ENCODE data around the gene ALOX5AP.
A peak's percentile ranks its signal among the peaks of the same experiment; 100 is the strongest.

Gene ALOX5AP

GRCh38 chr13:30714629-30715371 is 20.5 kb upstream of the ALOX5AP start:
- no peak for DNase-seq (ENCODE audit: low spot score)

- DNase-seq (ENCODE audit: low spot score): no peak
Measured at GRCh38 chr13:30715372-30715756, 20.0 kb upstream of the ALOX5AP start.

DNA sequence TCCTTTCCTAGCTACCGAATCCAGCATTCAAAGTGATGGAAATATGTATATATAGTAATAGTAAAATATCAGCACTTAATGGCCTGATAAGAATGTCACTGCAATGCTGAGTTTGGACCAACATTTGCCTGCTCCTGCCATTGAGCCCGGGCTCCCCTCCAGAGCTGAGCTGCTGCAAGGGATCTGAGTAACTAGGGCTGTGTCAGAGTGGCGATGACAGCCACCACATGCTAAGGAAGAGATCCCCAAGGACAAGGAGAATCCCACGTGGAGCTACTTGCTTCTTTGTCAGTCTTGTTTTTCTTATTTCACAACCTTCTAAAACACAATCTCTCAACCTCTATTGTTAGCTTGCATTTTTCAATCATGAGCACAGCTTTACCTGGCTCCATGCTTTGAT is 19.5 kb upstream of the ALOX5AP start:
- DNase-seq (ENCODE audit: low spot score): no peak

- DNase-seq (ENCODE audit: low spot score): no peak
Measured at GRCh38 chr13:30718661-30719524, 16.4 kb upstream of the ALOX5AP start.

DNA sequence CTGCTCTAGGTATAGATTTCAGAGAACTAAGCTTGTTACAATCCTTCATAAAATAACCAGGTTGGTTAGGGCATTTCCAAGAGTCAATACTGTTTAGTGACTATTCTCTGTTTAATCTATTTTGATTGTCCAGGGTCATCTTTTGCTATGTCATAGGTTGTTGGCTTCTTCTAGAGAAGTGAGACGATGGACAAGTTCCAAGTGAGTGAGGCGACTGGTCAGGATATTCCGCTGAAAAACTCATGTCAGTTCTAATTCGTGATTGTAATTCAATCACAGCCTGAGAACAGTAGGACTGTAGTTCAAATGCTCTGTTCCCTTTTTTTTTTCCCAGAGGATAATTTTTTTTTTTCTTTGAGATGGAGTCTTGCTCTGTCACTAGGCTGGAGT is 15.8 kb upstream of the ALOX5AP start:
- DNase-seq (ENCODE audit: low spot score): no peak

- no peak for DNase-seq (ENCODE audit: low spot score)
Measured at GRCh38 chr13:30720172-30720869, 15.0 kb upstream of the ALOX5AP start.

DNA sequence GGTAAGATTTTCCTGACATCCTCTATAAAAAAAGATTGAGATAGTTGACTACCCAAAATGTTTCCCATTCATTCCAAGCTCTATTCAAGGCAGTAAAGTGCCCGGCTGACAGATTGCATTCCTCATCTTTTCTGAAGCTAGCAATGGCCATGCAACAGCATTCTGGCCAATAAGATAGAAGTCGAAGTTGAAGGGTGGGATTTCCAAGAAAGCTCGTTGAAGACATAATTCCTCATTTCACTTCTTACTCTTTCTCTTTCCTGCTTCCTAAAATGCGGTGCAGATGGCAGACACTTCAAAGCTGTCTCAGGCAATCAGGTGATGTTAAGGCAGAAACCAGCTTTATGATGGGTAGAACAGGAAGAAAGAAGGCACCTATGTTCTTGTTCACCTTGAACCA is 13.4 kb upstream of the ALOX5AP start:
- DNase-seq (ENCODE audit: low spot score): no peak

DNA sequence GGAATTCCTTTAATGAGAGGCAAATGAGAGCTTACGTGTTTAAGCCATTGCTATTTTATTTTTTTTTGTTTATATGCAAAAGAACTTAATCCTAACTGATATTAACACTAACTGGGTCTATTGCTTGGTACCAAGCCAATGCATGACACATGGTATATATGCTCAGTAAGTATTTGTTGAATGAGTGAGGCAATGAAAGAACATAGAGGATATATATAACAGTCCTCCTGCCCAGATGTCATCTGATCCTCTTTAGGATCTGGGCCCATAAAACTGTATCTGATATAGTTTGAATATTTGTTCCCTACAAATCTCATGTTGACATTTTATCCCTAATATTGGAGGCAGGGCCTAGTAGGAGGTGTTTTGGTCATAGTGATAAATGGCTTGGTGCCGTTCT is 13.0 kb upstream of the ALOX5AP start:
- no peak for DNase-seq (ENCODE audit: low spot score)

DNA sequence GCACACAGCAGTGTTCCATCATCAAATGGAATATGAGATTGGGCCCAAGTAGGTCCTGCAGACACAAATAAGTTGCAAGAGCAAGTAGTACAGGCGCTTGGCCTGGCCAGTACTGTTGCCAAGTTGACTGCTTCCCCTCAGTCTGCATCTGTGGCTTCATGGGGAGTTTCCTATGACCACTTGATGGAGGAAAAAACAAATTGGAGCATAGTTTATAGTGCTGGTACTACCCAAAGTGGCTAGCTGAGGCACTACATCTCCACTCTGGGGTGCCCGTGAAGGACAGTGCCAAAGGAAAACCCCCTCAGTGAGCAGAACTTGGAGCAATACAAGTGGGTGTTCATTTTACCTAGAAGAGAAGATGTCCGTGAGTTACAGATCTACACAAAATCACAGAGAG is 10.6 kb upstream of the ALOX5AP start:
- DNase-seq (ENCODE audit: low spot score): no peak

DNA sequence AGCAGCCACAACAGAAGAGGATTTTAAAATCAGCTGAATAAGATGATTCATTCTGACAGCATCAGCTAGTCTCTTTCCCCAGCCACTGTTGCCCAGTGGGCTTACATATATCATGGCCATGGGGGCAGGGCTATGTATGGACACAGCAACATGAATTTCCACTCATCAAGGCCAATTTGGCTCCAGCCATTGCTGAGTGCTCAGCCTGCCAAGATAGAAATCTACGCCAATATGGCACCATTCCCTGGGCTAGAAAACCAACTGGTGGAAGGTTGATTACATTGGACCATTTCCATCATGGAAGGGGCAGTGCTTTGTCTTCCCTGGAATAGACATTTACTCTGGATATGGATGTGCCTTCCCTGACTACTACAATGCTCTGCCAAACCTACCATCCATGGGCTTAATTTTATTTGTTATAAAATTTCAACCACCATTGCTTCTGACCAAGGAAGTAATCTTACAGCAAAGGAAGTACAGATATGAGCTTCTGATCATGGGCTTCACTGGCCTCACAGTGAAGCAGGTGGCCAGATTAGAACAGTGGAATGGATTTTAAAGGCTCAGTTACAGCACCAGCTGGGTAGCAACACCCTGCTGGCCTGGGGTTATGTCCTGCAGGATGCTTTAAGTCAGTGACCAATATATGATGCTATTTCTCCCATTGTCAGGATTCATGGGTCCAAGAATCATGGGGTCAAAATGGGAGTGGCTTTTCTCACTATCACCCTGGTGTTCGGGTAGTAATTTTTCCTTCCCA is 9.8 kb upstream of the ALOX5AP start:
- no peak for DNase-seq (ENCODE audit: low spot score)

DNA sequence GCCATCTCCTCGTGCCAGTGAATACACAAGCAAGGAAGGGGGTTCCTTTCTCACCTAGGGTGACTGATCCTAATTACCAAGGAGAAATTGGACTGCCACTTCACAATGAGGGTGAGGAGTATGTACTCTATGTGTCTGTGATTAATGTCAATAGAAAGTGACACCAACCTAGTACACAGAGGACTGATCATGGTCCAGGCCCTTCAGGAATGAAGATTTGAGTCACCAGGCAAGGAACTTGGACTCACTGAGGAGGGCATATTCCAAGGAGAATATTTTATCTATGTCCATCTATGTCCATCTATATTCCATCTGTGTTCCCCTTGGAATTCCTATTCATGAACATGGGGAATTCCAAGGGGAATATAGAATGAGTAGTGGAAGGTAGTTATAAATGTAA is 9.2 kb upstream of the ALOX5AP start:
- DNase-seq (ENCODE audit: low spot score): no peak

DNA sequence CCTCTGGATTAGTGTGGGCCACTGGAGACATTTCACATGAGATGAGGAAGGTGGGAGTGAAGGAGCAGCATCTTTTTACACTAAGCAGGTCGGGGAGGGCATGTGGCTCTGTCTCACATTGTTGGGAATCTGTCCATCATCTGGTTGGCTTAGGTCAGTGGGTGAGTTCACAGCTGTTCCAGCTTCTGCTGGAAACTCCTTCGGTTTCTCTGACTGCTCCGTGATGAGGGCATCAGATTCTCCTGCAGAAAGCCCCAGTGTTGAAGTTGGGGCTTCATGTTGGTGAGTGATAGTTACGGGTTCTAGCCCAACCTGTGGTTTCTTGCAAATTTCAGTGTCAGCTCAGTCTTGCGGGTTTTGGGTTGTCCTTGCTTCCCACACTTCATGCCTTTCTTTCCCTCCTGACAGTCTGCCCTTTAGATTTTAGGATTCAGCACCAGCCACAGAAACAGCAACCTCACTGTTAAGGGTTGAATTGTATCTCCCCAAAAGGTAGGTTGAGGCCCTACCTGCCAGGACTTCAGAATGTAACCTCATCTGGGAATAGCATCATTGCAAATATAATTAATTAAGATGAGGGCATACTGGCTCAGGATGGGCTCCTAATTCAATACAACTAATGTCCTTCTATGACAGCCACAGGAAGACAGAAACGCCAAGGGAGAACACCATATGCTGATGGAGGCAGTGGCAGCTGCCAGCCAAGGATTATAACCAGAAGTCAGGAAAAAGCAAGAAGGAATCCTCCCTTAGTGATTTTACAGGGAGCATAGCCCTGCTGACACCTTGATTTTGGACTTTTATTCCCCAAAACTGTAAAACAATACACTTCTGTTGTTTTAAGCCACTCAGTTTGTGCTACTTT is 7.6 kb upstream of the ALOX5AP start:
- DNase-seq (ENCODE audit: low spot score): no peak

DNA sequence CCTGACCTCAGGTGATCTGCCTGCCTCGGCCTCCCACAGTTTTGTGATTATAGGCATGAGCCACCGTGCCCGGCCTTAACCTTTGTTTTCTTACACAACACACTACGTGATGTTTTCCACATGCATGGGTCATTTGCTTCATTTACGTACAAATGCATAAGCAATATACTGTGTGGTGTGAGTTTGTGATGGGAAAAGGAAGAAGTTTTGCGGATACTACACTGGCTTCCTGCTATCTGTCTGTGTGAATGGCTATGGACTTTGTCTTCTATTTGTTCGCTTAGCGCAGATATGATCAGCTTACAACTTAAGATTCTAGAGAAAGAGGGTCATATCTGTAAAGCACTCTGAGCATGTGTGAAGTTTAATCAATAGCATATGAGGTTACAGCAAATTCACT is 5.5 kb upstream of the ALOX5AP start:
- DNase-seq (ENCODE audit: low spot score): no peak

- no peak for DNase-seq (ENCODE audit: low spot score)
Measured at GRCh38 chr13:30730526-30730925, 4.8 kb upstream of the ALOX5AP start.

- no peak for DNase-seq (ENCODE audit: low spot score)
Measured at GRCh38 chr13:30731361-30732045, 3.8 kb upstream of the ALOX5AP start.

GRCh38 chr13:30732046-30732390 is 3.3 kb upstream of the ALOX5AP start:
- no peak for DNase-seq (ENCODE audit: low spot score)

GRCh38 chr13:30734439-30734838 is 904 bp upstream of the ALOX5AP start:
- DNase-seq (ENCODE audit: low spot score): peak; percentile 12

DNA sequence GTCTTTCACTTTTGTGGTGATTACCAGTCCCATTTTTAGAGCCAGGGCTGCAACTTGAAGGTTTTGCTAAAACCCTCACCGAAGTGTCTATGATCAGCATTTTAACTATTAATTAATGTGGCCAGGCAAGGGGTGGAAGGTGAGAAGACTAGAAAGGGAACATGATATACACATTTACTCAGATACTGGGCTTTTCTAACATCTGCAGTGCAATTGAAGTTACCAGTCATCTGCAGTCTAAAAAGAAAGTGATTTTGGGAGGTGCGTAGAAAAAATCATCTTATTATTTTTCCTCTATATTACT is 481 bp downstream of the ALOX5AP start:
- peak; percentile 44 for DNase-seq (ENCODE audit: low spot score)

DNA sequence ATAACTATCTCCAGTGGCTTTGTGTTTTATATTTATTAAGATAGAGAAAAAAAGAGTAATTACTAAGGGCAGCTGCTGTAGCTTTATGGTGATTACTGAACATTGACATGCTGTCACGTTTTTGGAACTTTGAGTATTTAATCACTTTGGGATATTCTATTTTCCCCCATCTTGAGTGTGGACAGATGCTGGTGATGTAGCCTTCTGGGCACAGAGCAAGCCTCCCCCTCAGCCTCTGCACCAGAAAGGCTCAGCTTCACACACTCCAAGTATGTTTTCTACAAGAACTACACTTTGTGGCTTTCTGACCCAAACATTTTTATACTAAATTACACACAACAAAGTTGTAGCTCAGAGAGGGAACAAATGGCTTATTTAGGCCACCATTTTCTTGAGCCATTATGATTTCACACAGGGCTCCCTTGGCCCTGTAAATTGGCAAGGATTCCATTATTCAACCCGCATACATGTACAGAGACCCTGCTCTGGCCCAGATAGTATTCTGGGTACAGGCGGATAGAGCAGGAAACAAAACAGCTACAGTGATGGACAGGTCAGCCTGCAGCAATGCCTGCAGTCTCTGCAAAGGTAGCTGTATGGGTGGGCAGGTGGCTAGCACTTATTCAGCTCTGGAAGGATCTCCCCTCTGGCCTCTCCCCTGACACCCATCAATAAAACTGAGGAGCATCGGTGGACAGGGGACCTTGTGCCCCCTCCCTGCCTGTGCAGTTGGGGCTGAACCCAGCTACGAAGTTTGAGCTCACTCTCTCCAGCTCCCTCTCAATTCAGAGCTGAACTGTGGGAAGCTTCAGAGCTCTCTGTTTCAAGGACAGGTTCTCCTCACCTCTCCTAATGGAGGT is 1.3 kb downstream of the ALOX5AP start:
- no peak for DNase-seq (ENCODE audit: low spot score)
